PC-9 (cell line): ENCODE data around the gene ZFPL1.
A peak's percentile ranks its signal among the peaks of the same experiment; 100 is the strongest.

Source experiments
- CTCF ChIP-seq: fragments of 200-600 bp; sonication (generic); conservative IDR thresholded peaks from 2 replicates; pipeline ENCODE4 v1.6.1; 2017; ENCODE audit warnings: mixed run types, antibody characterized with exemption, mild to moderate bottlenecking, moderate library complexity
- EZH2 ChIP-seq: fragments of 200-600 bp; sonication (generic); IDR thresholded peaks from 2 replicates; pipeline ENCODE4 v1.8.0; 2017; ENCODE audit warnings: antibody characterized with exemption, low read depth

GRCh38 chr11:65110354-65110861, 26.4 kb downstream of the ZFPL1 start:
- TF ChIP-seq CTCF (peak; percentile 100), EZH2 (no peak)
